HG03354 (cell line): ENCODE data around the gene KRT16.
"Not testable (repeated sequence)": the region's sequence is repeated elsewhere in the genome, so short reads cannot be mapped to it uniquely, and the experiment has no call there.

Source experiments
- ATAC-seq: cut with Tn5 transposase; IDR thresholded peaks from one replicate; pipeline ENCODE4 v1.9.1; 2021; ENCODE audit warnings: mild to moderate bottlenecking; ENCODE audit not compliant: unreplicated experiment, poor library complexity, severe bottlenecking

The KRT16 gene

DNA sequence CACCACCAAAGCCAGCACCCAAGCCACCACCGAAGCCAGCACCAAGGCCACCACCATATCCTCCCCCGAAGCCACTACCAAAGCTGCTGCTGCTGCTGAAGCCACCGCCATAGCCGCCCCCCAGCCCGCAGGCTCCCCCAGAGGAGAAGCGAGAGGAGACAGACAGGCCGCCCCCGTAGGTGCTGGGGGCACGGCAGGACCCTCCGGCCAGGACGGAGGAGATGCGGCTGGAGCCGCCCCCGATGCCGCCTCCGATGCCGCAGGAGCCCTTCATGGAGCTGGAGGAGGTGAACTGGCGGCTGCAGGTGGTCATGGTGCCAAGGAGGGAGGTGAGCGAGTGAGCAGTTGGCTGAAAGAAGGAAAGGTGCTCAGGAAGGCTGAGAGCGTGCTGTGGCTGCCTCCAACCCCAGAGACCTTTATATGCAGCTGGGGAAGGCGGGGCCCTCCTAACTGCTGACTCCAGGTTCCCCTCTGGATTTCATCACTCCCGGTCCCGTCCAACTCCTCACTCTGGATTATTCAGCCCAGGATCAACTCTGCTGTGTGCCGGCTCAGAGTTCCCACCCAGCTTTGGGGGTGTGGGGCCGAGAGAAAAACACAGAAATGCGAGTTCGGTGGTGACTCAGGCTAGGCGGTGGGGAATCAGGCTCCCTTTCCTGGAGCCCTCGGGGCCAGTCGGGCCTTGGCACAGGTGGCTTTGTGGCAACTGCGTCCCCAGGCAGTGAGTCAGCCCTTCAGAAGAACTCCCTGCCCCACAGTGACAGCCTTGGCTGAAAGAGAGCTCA is at the start of gene KRT16:
Gene KRT16, minus strand, starts transcription at position 392 of the 785 bp plus-strand sequence. Its CDS starts 79 bp downstream, at position 313.
- not testable (repeated sequence) for ATAC-seq

DNA sequence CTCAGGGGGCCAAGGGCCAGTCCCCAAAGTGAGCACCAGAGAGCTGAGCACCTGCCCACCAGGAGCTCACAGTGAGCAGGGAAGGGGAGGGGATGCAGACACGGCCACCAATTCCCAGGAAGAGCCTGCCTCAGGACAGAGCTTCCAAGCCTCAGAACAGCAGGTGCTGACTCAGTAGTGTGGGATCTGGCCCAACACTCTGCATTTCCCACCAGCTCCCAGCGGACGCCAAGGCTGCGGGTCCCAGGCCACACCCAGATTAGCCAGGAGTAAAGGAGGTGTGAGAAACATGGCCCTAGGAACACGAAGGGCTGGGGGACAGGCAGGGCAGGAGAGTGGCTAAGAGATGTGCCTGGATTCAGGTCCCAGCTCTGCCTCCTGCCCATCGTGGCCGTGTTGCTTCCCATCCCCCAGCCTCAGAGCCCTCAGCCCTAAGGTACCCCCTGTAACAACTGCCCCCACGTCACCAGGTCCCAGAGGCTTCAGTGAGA is 47.7 kb upstream of the KRT16 start:
- no peak for ATAC-seq

DNA sequence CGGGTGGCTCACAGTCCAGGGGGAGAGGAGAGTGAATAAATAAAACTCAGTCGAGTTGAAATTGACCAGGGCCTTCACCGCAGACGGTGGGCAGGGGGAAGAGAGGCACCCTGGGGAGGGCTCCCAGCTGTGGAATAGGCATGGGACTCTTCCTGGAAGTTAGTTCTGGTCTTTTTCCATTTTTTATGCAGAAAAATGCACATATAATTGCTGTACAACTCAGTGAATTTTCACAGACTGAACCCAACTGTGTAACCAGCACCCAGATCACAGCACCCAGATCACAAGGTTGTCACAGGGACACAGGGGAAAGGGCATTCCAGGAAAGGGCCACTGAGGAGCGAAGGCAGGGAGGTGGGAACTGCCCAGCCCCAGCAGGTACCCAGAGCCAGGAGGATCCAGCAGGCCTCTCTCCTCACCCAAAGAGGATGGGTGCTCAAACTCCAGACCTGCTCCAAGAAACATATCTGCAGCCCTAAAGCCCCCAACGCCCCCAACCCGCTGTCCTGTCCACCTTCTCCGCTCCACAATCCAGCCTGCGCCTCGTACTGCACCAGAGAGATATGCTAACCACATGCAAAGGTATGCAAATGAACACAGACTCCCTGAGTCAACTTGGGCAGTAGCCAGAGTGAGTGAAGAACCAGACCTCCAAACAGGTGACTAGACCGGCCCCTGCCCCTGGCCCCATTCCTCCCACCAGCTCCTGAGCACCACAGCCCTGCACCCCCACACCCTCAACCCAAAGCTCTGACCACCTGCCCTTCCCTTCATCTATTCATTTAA is 47.1 kb upstream of the KRT16 start:
- no peak for ATAC-seq

- ATAC-seq = no peak
These were observed 46.3 kb upstream of the KRT16 start for GRCh38 chr17:41658846-41659245.

- ATAC-seq = no peak
These were observed 45.4 kb upstream of the KRT16 start for GRCh38 chr17:41657936-41658335.

DNA sequence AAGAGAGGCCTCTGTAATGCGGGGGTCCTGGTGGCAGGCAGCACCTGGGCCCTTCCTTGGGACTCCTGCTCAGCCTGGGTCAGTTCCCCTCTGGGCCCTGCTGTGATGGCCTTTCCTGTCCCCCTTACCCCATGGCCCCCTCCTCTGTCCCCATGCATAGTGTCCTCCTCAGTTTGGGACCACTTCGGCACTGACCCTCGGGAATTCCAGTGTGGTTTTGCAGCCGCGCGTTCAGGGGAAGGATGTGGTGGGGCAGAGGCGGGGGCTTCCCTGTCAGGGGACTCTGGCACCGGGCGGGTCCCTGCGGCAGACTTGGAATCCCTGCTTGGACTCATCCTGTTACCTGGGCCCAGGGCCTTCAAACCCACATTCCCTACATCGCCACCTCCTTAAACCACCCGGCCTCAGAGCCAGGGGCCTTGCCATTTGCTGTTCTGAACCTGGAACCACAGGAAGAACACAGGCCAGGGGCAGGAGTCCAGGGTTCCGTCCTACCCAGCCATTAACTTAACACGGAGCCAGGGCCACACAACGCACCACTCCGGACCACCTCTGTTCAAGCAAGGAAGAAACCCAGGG is 44.7 kb upstream of the KRT16 start:
- ATAC-seq = no peak

DNA sequence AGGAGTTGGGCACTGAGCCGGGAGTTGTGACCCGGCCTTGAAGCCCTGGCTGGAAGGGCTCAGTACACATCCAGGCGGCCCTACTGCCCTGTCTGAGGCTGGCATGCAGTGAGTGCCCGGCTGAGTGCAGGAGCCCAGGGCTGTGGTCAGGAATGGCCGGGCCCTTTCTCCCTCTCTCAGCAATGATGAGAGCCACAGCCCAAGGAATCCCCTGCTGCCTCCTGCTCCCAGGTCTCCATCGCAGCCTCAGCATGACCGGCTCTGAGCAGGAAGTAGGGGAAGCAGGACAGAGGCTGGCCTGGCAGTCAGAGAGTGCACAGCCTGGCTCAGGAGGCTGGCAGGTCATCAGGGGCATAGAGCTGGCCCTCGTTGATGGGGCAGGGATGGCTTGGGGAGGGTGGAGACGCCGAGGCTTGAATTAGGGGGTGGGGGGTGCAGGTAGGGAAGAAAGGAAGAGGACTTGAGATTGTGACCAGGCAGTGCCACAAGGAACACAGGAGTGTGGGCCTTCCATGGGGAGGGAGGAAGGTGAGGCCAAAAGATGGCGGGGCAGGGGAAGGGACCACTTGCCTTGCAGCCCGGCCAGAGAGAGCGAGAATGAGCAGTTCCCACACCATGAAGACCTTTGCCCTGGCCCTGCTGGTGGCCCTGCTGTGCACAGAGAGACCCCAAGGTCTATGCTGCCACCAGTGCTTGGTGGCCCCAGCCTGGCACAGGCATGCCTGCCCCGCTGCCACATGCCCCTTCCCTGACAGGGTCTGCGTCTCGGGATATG is 43.9 kb upstream of the KRT16 start:
- no peak for ATAC-seq

DNA sequence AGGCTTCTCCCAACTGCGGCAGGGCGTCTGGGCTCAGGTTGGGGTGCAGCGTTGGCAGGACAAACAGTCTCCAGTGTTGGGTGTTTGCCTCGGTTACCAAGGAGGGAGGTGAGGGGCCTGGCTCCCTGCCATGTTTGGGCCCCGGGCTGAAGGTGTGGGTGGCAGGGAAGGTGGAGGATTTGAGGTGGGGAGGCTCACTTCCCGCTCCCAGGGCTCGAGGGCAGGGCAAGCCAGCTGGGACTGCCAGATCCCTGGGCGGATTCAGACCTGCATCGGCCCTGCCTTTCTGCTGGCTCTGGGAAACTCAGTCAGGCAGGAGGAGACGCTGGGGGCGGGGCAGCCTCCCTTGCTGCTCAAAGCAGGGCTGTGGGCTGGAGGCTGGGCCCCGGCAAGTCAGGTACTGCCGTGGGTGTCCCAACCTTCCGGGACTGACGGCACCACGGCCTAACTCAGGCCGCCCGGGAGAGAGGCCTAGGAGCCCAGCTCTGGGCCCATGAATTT is 43.1 kb upstream of the KRT16 start:
- ATAC-seq = no peak

DNA sequence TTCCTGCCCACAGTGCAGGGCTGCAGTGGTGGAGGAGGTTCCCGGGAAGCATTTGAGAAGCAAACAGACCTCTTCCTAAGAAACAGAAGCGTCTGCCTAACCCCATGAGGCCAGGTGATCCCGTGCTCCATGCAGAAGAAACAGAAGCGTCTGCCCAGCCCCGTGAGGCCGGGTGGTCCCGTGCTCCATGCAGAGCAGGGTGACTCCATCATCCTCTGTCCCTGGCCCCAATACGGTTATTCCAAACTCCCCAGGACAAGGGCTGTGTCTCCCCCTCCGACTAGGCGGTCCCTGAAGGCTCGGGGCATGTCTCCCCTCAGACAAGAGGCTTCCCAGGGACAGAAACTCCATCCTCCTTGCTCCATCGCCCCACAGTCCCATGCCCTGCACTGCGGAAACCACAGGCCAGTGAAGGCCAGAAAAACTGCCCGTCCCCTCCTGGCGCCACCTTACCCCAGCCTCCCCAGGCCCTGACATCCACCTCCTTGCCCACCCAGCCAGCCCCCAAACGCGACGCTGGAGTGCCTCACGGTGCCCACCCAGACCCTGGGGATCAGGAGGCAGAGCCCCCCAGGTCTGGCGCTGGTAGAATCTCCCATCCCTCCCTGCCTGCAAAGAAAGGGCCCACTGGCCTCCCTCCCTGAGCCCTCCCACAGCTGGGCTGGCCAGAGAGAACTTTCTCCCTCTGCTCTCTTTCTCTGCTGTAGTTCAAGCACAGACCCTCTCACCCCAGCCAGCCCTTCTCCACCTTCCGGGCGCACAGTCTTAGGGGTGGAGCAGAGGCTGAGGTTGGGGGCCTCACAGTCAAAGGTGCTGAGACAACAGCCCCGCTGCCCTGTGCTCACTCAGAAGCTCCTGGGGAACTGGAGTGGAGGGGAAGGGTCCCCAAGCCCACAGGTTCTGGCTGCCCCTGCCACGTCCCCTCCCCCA is 42.4 kb upstream of the KRT16 start:
- ATAC-seq = no peak

GRCh38 chr17:41653892-41654677 is 41.5 kb upstream of the KRT16 start:
- no peak for ATAC-seq

- no peak for ATAC-seq
These were observed 40.9 kb upstream of the KRT16 start for GRCh38 chr17:41653421-41653820.

DNA sequence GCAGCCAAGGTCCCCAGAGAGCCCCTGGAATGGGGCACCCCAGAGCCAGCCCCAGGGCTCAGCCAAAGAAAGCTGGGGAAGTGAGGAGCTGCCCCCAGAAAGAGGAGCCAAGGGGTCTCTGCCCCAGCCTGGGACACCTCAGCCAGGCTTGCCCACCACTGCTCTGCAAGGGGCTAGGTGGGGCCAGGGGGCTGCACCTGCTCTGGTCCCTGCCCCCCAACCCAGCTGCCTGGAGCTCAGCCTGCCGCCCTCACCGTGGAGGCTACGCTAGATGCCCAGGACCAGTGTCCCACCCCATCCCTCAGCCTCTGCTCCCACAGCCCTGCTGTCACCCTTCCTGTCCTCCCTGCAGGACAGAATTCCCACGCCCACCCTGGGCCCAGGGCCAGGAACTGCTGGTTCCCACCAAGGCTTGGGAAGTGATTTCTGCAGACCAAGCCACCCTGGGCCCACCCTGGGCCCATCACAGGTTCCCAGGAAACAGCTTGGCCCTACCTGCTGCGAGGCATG is 39.9 kb upstream of the KRT16 start:
- no peak for ATAC-seq

DNA sequence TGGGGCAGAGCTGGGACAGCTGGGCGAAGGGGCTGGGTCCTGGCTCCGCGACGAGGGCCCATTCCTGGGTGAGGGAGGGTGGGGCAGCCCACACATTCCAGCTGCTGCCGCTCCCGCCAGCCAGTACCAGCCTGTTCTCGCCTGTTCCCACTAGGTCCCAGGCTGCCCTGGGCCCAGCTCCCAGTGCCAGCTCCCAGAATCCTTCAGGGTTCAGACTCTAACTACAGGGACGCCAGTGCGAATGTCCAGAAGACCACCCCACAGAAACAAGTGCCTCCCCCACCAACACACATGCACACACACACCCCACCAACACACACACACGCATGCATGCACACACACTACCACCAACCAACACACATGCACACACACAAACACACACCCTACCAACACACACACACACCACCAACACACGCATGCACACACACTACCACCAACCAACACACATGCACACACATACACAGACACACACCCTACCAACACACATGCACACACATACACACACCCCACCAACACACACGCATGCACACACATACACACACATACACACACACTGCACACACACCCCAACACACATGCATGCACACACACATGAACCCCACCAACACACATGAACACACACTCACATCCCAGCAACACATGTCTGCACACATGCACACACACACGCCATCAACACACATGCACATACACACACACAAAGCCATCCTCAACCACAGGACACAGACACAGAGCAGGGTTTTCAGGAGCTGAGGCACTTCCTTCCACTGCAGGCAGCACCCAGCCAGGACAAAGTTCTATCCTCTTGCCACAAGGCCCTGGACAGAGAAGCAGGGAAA is 39.3 kb upstream of the KRT16 start:
- no peak for ATAC-seq

DNA sequence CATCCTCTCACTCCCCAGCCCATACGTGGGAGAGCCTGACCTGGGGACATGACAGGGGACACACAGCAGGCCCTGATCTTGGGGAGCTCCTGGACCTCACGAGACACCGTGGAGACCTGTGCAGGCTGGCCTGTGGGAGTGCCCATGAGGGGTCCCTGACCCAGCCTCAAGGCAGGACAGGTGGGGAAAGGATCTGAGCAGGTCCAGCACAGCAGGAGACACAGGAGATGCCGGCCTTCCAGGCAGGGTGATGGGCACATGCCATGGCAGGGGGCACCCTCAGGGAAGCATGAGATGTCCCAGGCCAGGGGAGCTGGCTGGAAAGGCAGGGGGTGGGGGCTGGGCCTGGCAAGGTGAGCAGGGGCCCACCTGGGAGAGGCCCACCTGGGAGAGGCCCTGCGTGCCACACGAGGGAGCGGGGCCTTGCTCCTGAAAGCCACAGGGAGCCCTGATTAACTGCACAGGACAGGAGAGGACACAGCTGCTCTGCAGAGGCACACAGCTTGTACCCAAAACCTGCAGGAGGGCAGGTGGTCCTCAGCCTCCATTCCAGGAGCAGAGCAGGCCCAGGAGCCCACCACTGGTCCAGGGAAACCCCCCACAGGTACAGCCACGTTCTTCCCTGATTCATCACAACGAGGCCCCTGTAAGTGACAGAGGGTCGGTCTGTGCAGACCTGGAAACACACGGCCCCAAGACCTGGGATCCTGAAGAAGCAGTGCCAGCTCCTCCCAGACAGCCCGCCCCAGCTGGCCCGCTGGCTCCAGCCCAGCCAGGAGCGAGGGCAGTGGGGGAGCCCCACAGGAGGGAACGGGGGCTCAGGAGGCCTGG is 38.4 kb upstream of the KRT16 start:
- no peak for ATAC-seq

DNA sequence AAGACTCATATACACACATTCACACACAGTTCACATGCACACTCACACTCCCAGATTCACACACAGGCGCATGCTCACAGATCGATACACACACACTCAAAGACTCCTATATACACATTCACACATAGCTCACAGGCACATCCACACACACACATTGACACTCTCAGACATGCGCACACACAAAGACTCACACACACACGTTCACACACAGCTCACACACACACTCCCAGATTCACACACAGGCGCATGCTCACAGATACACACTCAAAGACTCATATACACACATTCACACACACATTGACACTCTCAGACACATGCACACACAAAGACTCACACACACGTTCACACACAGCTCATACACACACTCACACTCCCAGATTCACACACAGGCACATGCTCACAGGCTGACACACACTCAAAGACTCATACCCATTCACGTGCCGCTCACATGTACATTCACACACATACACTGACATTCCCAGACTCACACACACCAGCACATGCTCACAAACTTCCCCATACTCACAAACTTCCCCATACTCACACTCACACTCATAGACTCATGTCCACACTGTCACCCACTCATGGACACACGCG is 37.5 kb upstream of the KRT16 start:
- ATAC-seq = no peak
